ENCODE results near the gene HECTD2. TPM values are rescaled to one million over a fixed set of nuclear protein-coding genes. Genes with fewer than 3 reads are reported as not detected.
"Not testable (repeated sequence)": the region's sequence is repeated elsewhere in the genome, so short reads cannot be mapped to it uniquely, and the experiment has no call there.

HECTD2 gene
- total and polyA plus RNA-seq, 3 donors from 2014 or later = 9.0 to 22.3 (median 20.3) TPM

DNA sequence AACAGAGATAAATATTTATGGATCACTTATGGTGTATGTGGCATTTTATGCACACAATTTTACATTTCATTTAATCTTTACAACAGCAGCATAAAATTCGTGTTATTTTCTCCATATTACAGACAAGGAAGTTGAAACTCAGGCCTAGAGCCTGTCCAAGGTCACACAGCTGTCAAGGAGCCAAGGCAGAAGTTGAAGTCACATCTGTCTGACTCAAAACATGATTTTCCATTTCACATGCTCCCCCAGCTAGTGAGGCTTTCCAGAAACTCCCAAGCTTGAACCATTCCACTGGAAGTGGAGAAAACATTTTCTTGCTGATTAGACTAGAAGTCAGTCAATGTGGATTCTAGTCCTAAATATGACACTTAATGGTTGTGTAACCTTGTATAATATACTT lies 110.5 kb downstream of the HECTD2 start:
- Histone ChIP-seq H3K4me3 (no peak overlapping the region), H3K4me1 (peaks cover 4% of the 10 kb centered on the region), H3K27ac (peak overlapping the region; percentile 17 to 24), H3K36me3 (ENCODE audit: low read depth, missing control alignments) (no peaks in the 10 kb centered on the region), H3K9me3 (no peaks in the 10 kb centered on the region), H3K27me3 (no peaks in the 10 kb centered on the region)
- TF ChIP-seq POLR2A (IDR thresholded peaks at IDR 0.05) = no peak
- TF ChIP-seq, protein P1, sequence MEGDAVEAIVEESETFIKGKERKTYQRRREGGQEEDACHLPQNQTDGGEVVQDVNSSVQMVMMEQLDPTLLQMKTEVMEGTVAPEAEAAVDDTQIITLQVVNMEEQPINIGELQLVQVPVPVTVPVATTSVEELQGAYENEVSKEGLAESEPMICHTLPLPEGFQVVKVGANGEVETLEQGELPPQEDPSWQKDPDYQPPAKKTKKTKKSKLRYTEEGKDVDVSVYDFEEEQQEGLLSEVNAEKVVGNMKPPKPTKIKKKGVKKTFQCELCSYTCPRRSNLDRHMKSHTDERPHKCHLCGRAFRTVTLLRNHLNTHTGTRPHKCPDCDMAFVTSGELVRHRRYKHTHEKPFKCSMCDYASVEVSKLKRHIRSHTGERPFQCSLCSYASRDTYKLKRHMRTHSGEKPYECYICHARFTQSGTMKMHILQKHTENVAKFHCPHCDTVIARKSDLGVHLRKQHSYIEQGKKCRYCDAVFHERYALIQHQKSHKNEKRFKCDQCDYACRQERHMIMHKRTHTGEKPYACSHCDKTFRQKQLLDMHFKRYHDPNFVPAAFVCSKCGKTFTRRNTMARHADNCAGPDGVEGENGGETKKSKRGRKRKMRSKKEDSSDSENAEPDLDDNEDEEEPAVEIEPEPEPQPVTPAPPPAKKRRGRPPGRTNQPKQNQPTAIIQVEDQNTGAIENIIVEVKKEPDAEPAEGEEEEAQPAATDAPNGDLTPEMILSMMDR (IDR thresholded peaks at IDR 0.05) = no peak
- peak; percentile 80 for DNase-seq
- intact Hi-C loops (cut with DNase I; ENCODE audit: low total_unique reads) = no loop called here
- WGBS, 2 donors = 13 to 40% methylated on average over 1 of the region's 1 CpG

DNA sequence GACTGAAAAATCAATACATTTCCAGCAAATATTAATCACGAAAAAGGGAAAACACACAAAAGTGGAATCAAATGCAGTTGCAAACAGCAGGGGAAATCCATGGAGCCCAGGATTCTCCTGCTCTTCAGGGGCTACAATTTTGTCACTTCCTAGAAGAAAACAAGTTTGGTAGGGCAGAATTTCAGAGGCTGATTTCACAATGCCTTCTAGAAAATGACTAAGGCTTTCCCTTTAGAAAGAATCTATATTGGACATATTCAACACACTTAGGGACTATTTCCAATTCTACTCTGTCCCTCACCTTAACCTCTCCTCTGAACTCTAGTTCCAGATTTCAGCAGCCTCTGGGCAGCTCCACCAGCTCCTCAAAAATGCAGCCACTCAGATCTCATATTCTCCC lies 111.3 kb downstream of the HECTD2 start:
- TF ChIP-seq POLR2A (IDR thresholded peaks at IDR 0.05) = no peak
- TF ChIP-seq, protein P1 (IDR thresholded peaks at IDR 0.05) = no peak
- Histone ChIP-seq H3K36me3 (ENCODE audit: low read depth, missing control alignments) (no peaks in the 10 kb centered on the region), H3K4me3 (no peak overlapping the region), H3K27me3 (no peaks in the 10 kb centered on the region), H3K4me1 (peaks cover 4% of the 10 kb centered on the region), H3K27ac (peak overlapping the region; percentile 13 to 17), H3K9me3 (no peaks in the 10 kb centered on the region)
- intact Hi-C loops (cut with DNase I; ENCODE audit: low total_unique reads) = no loop called here
- WGBS, 2 donors = 75 to 83% methylated on average over 1 of the region's 1 CpG
- no peak for DNase-seq

DNA sequence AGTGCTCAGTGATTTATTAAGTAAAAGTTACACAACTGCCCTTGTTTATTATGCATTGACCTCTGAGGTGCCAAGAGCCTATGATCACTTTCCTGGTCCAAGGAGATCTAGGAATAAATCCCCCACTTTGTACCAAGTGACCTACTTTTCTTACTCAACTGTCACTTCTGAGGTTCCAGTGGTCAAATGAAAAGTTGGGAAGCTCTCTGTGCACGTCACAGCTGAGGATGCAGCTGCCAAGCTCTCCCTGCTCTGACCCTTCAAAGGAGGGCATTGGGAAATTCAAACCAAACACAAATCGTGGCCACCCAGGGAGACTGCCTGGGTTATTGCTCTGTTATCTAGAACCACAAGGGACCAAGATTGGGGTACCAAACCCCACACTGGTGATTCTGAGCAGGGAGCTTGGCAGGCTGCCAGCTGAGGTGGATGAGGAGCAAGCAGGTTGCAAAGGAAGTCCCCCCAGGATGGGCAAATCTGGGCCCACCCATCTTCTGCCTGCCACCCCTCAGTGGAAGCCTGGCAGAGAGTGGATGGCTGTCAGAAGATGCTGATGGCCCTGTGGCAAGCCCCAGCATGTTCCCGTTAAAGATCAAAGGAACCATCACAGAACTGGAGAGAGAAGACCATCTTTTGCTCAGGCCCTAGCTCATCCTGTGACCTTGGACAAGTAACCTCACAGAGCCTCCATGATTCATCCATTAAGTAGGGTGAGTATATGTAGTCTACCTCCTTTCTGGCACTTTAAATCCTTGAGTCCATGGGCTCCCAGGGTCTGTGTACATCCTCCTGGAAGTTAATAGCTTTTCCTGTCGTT lies 116.0 kb downstream of the HECTD2 start:
- Histone ChIP-seq H3K27ac (no peak overlapping the region), H3K4me3 (no peak overlapping the region), H3K27me3 (no peaks in the 10 kb centered on the region), H3K9me3 (no peaks in the 10 kb centered on the region), H3K36me3 (ENCODE audit: low read depth, missing control alignments) (no peaks in the 10 kb centered on the region), H3K4me1 (no peaks in the 10 kb centered on the region)
- WGBS, 2 donors = 37 to 71% methylated on average over 3 to 4 of the region's 4 CpGs
- no peak for DNase-seq
- no peak for TF ChIP-seq POLR2A (IDR thresholded peaks at IDR 0.05)
- TF ChIP-seq, protein P1 (IDR thresholded peaks at IDR 0.05) = no peak
- intact Hi-C loops (cut with DNase I; ENCODE audit: low total_unique reads) = no loop called here

DNA sequence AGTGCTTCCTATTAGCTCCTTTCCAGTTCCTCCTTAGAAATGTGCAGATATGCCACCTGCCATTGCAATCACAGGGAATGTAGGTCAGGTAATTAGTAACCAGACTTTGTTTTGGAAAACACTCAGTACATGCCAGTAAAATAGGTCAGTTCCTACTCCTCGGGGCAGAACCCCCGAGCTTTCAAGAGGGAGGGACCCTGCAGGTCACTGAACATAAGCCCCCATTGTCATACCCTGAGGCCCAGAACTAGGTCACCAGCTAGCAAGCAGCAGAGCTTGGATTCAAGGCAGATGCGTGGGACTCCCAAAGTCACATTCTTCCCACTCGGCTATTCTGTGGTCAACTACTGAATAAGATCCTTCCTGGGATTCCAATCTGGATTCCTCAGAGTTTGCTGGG lies 117.9 kb downstream of the HECTD2 start:
- Histone ChIP-seq H3K27ac (no peak overlapping the region), H3K36me3 (ENCODE audit: low read depth, missing control alignments) (no peaks in the 10 kb centered on the region), H3K4me3 (no peak overlapping the region), H3K9me3 (no peaks in the 10 kb centered on the region), H3K4me1 (no peaks in the 10 kb centered on the region), H3K27me3 (no peaks in the 10 kb centered on the region)
- WGBS, 2 donors = 49 to 61% methylated on average over 4 of the region's 4 CpGs
- no peak for DNase-seq
- no peak for TF ChIP-seq POLR2A (IDR thresholded peaks at IDR 0.05)
- TF ChIP-seq, protein P1 (IDR thresholded peaks at IDR 0.05) = no peak
- intact Hi-C loops (cut with DNase I; ENCODE audit: low total_unique reads) = no loop called here

DNA sequence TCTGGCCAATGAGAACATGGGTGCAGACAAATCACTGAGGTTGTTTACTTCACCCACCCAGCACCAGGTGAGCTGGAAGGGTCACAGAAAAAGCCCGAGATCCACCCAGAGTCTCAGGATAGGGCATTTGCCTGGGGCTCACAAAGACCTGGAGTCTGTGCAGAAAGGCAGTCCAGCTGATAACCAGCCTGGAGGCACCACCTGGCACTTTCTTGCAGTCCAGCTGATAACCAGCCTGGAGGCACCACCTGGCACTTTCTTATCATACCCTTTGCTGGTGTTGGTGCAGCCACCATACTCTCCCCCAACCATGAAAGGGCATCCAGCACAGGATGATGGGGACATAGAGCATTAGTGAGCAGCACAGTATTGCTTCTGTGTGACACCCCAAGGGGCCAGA lies 118.6 kb downstream of the HECTD2 start:
- Histone ChIP-seq H3K4me3 (no peak overlapping the region), H3K27ac (no peak overlapping the region), H3K36me3 (ENCODE audit: low read depth, missing control alignments) (no peaks in the 10 kb centered on the region), H3K4me1 (no peaks in the 10 kb centered on the region), H3K27me3 (no peaks in the 10 kb centered on the region), H3K9me3 (no peaks in the 10 kb centered on the region)
- intact Hi-C loops (cut with DNase I; ENCODE audit: low total_unique reads) = no loop called here
- TF ChIP-seq, protein P1 (IDR thresholded peaks at IDR 0.05) = no peak
- no peak for TF ChIP-seq POLR2A (IDR thresholded peaks at IDR 0.05)
- WGBS, 2 donors = 95 to 100% methylated on average over 1 of the region's 1 CpG
- DNase-seq = no peak

DNA sequence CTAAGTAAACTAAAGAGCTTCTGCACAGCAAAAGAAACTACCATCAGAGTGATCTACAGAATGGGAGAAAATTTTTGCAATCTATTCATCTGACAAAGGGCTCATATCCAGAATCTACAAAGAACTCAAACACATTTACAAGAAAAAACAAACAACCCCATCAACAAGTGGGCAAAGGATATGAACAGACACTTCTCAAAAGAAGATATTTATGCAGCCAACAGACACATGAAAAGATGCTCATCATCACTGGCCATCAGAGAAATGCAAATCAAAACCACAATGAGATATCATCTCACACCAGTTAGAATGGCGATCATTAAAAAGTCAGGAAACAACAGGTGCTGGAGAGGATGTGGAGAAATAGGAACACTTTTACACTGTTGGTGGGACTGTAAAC lies 124.6 kb downstream of the HECTD2 start:
- H3K36me3 ChIP-seq (ENCODE audit: low read depth, missing control alignments); H3K9me3 ChIP-seq; H3K4me3 ChIP-seq; DNase-seq; H3K27ac ChIP-seq; intact Hi-C loops (cut with DNase I; ENCODE audit: low total_unique reads); H3K27me3 ChIP-seq: not testable (repeated sequence)
- no CpG with 5 or more reads among the region's 1 CpG for WGBS, 2 donors
- H3K4me1 ChIP-seq = peaks cover 14% of the 10 kb centered on the region
